HepG2 (cell line): Measurements from ENCODE around the gene TAF6L. TPM values are rescaled to one million over a fixed set of nuclear protein-coding genes. Genes with fewer than 3 reads are reported as not detected.

Experiments used
- ATF3 ChIP-seq: sonication (generic); formaldehyde crosslinking; IDR thresholded peaks from 2 replicates; pipeline ENCODE4 v1.4.0; 2020; ENCODE audit warnings: missing genetic modification reagents
- CC2D1A ChIP-seq: sonication (generic); formaldehyde crosslinking; IDR thresholded peaks from 2 replicates; pipeline ENCODE4 v1.8.1; 2023; ENCODE audit warnings: mild to moderate bottlenecking, missing genetic modification reagents
- CCAR2 ChIP-seq: fragments of 200-400 bp; formaldehyde crosslinking; optimal IDR thresholded peaks from 2 replicates; pipeline ENCODE3; 2018; ENCODE audit warnings: low read depth, mild to moderate bottlenecking, low read length, moderate library complexity
- ELF1 ChIP-seq: sonication (generic); formaldehyde crosslinking; IDR thresholded peaks from 2 replicates; pipeline ENCODE4 v1.4.0; 2020; ENCODE audit warnings: missing genetic modification reagents
- ELK4 ChIP-seq: sonication (generic); formaldehyde crosslinking; IDR thresholded peaks from 2 replicates; pipeline ENCODE4 v1.9.0; 2021; ENCODE audit warnings: missing genetic modification reagents, borderline replicate concordance
- GPN1 ChIP-seq: sonication (generic); formaldehyde crosslinking; IDR thresholded peaks from 2 replicates; pipeline ENCODE4 v1.5.1; 2020; ENCODE audit warnings: missing genetic modification reagents, borderline replicate concordance
- HNF4G ChIP-seq, 2 experiments: sonication (generic) in 1 of 2; formaldehyde crosslinking in 1 of 2; IDR thresholded peaks; 2 replicates each; pipeline versions ENCODE4 v1.4.0 to v1.6.1; 2011 to 2020; ENCODE audit warnings: borderline replicate concordance in 2 of 2, low read depth in 2 of 2, mild to moderate bottlenecking in 2 of 2, low read length in 1 of 2, missing genetic modification reagents in 1 of 2, moderate library complexity in 1 of 2
- JDP2 ChIP-seq: sonication (generic); formaldehyde crosslinking; IDR thresholded peaks from 2 replicates; pipeline ENCODE4 v1.8.1; 2022; ENCODE audit warnings: missing genetic modification reagents, borderline replicate concordance
- MED1 ChIP-seq: sonication (generic); formaldehyde crosslinking; IDR thresholded peaks from 2 replicates; pipeline ENCODE4 v1.4.0; 2020; ENCODE audit warnings: missing genetic modification reagents
- RFXAP ChIP-seq: sonication (generic); formaldehyde crosslinking; IDR thresholded peaks from 2 replicates; pipeline ENCODE4 v1.4.0; 2020; ENCODE audit warnings: missing genetic modification reagents, borderline replicate concordance
- XBP1 ChIP-seq: sonication (generic); formaldehyde crosslinking; IDR thresholded peaks from 2 replicates; pipeline ENCODE4 v1.5.0; 2020; ENCODE audit warnings: missing genetic modification reagents
- ZNF761 ChIP-seq: sonication (generic); formaldehyde crosslinking; conservative IDR thresholded peaks from 2 replicates; pipeline ENCODE4 v1.4.0; 2020; ENCODE audit warnings: mild to moderate bottlenecking, missing genetic modification reagents
- polyA plus RNA-seq, 8 experiments: library from polyadenylated mRNA; depleted of rRNA in 3 of 8; stranded (reverse) in 7 of 8; unstranded in 1 of 8; fragments of >200 nt; fragmentation: Illumina TruSeq in 4 of 8; extraction: Trizol in 4 of 8; gene quantifications; 2 replicates each; pipeline versions ENCODE4 v1.2.1 to v1.2.3, GENCODE V29; 2011 to 2016; ENCODE audit warnings: low read depth in 4 of 8, missing spikeins in 1 of 8, mixed read lengths in 1 of 8; ENCODE audit not compliant: insufficient read depth in 1 of 8
- total RNA-seq, 5 experiments: library from RNA; depleted of rRNA; stranded (reverse); fragments of >200 nt; fragmentation: Illumina TruSeq; extraction: Trizol; gene quantifications; 2 replicates each; pipeline ENCODE4 v1.2.3, GENCODE V29; 2016; ENCODE audit warnings: low read depth in 1 of 5
- TF ChIP-seq, protein P1 (sequence below): sonication (generic); formaldehyde crosslinking; IDR thresholded peaks from 2 replicates; pipeline ENCODE4 v1.9.0; 2021; ENCODE audit warnings: missing genetic modification reagents, borderline replicate concordance
- TF ChIP-seq, protein P2 (sequence below): sonication (generic); formaldehyde crosslinking; IDR thresholded peaks from 2 replicates; pipeline ENCODE4 v1.5.1; 2020; ENCODE audit warnings: missing genetic modification reagents, mild to moderate bottlenecking, borderline replicate concordance
- TF ChIP-seq, protein P3 (sequence below): sonication (generic); formaldehyde crosslinking; IDR thresholded peaks from 2 replicates; pipeline ENCODE4 v1.4.0; 2020; ENCODE audit warnings: missing genetic modification reagents

The TAF6L gene
- total and polyA plus RNA-seq, 2 of the 13 experiments (the other 11 are each of a cell fraction or from before 2014, with no cell fraction given), result 12.6 to 19.4 TPM

DNA sequence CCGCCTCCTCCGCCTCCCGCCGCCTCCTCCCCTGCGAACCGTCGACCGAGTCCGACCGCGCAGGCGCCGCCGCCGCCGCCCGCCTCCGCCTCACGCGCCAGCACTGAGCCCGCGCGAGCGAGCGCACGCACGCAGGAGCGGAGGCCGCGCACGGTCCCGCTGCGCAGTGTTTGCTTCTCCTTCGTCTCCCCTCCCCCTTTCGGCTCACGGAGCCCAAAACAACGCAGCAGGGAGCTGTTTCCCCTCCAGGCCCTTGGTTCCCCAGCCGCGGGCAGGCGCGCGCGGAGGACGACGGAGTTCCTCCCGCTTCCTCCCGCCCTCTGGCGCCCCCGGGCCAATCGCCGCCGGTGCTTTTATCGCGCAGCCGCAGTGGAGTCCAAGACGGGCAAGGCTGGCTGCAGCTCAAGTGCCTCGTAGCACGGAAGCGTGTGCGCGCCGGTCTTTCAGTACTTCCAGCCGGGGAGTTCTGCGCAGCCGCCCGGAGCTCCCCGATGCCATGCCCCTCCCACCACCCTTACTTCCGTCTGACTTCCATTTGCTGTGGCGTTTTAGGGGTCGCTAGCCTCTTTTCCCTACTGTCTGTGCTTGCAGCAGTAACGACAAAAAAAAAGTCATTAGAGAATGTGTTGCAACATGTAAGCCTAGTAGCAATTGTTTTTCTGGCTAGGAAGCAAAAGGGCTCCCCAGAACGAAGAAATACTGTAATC, 43.9 kb upstream of the TAF6L start, which contains the start of gene HNRNPUL2 (continued):
- TF ChIP-seq RFXAP (peak; percentile 100; the same call in 1 of the 2 replicates), ELF1 (CRISPR knock-in tag) (peak; percentile 87), XBP1 (CRISPR knock-in tag) (peak; percentile 86; the same call in 1 of the 2 replicates), HNF4G (IDR thresholded peaks at IDR 0.05; ENCODE audit: borderline replicate concordance, low read depth, low read length) (no peak), HNF4G (CRISPR knock-in tag; IDR thresholded peaks at IDR 0.05; ENCODE audit: borderline replicate concordance, low read depth) (no peak), GPN1 (0 out of 2 replicates have a peak, but pooled peaks have one; percentile 17), ZNF761 (peak; percentile 95), CCAR2 (no peak), CC2D1A (no peak), ATF3 (CRISPR knock-in tag) (no peak), MED1 (peak; percentile 80), ELK4 (CRISPR knock-in tag) (no peak), JDP2 (CRISPR knock-in tag) (no peak)
- TF ChIP-seq, protein P1, sequence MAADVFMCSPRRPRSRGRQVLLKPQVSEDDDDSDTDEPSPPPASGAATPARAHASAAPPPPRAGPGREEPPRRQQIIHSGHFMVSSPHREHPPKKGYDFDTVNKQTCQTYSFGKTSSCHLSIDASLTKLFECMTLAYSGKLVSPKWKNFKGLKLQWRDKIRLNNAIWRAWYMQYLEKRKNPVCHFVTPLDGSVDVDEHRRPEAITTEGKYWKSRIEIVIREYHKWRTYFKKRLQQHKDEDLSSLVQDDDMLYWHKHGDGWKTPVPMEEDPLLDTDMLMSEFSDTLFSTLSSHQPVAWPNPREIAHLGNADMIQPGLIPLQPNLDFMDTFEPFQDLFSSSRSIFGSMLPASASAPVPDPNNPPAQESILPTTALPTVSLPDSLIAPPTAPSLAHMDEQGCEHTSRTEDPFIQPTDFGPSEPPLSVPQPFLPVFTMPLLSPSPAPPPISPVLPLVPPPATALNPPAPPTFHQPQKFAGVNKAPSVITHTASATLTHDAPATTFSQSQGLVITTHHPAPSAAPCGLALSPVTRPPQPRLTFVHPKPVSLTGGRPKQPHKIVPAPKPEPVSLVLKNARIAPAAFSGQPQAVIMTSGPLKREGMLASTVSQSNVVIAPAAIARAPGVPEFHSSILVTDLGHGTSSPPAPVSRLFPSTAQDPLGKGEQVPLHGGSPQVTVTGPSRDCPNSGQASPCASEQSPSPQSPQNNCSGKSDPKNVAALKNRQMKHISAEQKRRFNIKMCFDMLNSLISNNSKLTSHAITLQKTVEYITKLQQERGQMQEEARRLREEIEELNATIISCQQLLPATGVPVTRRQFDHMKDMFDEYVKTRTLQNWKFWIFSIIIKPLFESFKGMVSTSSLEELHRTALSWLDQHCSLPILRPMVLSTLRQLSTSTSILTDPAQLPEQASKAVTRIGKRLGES, result peak; percentile 47; the same call in 1 of the 2 replicates
- TF ChIP-seq, protein P2, sequence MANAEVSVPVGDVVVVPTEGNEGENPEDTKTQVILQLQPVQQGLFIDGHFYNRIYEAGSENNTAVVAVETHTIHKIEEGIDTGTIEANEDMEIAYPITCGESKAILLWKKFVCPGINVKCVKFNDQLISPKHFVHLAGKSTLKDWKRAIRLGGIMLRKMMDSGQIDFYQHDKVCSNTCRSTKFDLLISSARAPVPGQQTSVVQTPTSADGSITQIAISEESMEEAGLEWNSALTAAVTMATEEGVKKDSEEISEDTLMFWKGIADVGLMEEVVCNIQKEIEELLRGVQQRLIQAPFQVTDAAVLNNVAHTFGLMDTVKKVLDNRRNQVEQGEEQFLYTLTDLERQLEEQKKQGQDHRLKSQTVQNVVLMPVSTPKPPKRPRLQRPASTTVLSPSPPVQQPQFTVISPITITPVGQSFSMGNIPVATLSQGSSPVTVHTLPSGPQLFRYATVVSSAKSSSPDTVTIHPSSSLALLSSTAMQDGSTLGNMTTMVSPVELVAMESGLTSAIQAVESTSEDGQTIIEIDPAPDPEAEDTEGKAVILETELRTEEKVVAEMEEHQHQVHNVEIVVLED (CRISPR knock-in tag), result peak; percentile 83
- TF ChIP-seq, protein P3, sequence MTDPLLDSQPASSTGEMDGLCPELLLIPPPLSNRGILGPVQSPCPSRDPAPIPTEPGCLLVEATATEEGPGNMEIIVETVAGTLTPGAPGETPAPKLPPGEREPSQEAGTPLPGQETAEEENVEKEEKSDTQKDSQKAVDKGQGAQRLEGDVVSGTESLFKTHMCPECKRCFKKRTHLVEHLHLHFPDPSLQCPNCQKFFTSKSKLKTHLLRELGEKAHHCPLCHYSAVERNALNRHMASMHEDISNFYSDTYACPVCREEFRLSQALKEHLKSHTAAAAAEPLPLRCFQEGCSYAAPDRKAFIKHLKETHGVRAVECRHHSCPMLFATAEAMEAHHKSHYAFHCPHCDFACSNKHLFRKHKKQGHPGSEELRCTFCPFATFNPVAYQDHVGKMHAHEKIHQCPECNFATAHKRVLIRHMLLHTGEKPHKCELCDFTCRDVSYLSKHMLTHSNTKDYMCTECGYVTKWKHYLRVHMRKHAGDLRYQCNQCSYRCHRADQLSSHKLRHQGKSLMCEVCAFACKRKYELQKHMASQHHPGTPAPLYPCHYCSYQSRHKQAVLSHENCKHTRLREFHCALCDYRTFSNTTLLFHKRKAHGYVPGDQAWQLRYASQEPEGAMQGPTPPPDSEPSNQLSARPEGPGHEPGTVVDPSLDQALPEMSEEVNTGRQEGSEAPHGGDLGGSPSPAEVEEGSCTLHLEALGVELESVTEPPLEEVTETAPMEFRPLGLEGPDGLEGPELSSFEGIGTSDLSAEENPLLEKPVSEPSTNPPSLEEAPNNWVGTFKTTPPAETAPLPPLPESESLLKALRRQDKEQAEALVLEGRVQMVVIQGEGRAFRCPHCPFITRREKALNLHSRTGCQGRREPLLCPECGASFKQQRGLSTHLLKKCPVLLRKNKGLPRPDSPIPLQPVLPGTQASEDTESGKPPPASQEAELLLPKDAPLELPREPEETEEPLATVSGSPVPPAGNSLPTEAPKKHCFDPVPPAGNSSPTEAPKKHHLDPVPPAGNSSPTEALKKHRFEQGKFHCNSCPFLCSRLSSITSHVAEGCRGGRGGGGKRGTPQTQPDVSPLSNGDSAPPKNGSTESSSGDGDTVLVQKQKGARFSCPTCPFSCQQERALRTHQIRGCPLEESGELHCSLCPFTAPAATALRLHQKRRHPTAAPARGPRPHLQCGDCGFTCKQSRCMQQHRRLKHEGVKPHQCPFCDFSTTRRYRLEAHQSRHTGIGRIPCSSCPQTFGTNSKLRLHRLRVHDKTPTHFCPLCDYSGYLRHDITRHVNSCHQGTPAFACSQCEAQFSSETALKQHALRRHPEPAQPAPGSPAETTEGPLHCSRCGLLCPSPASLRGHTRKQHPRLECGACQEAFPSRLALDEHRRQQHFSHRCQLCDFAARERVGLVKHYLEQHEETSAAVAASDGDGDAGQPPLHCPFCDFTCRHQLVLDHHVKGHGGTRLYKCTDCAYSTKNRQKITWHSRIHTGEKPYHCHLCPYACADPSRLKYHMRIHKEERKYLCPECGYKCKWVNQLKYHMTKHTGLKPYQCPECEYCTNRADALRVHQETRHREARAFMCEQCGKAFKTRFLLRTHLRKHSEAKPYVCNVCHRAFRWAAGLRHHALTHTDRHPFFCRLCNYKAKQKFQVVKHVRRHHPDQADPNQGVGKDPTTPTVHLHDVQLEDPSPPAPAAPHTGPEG (CRISPR knock-in tag), result peak; percentile 91
